Myocyte (in vitro differentiated cells): ENCODE data around the gene COL28A1. TPM values are rescaled to one million over a fixed set of nuclear protein-coding genes. Genes with fewer than 3 reads are reported as not detected.
A peak's percentile ranks its signal among the peaks of the same experiment; 100 is the strongest.
"Not testable (repeated sequence)": the region's sequence is repeated elsewhere in the genome, so short reads cannot be mapped to it uniquely, and the experiment has no call there.

Experiments
- DNase-seq: peaks from one replicate; pipeline ENCODE4 v3.0.0-alpha.2; 2012; ENCODE audit warnings: low read depth
- total RNA-seq: library from RNA; depleted of rRNA; stranded (reverse); fragments of >200 nt; gene quantifications from 2 replicates; pipeline ENCODE4 v1.2.3, GENCODE V29; 2014

Gene COL28A1
- total RNA-seq, 1 donor from 2014 or later = 2.2 TPM

DNA sequence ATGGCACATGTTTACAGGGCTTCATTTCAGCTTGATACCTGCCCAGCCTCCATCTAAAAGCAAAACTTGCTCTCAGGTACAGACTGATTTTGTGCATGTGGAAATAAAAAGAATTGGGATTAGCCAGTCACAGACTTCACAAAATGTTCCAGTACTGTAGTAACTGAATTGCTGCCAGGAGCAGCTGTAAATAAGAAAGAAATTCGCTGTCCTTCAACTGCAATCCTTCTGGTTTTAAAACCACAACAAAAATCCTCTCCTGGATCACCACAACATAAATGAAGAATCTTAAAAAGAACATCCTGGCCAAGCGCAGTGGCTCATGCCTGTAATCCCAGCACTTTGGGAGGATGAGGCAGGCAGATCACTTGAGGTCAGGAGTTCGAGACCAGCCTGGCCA is 27.1 kb upstream of the COL28A1 start:
- peak; percentile 84 for DNase-seq

DNA sequence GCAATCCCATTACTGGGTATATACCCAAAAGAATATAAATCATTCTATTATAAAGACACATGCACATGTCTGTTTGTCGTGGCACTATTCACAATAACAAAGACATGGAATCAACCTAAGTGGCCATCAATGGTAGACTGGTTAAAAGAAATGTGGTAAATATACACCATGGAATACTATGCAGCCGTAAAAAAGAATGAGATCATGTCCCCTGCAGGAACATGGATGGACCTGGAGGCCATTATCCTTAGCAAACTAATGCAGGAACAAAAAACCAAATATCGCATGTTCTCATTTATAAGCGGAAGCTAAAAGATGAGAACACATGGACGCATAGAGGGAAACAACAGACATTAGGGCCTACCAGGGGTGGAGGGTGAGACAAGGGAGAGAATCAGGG is 25.9 kb upstream of the COL28A1 start:
- DNase-seq = not testable (repeated sequence)

DNA sequence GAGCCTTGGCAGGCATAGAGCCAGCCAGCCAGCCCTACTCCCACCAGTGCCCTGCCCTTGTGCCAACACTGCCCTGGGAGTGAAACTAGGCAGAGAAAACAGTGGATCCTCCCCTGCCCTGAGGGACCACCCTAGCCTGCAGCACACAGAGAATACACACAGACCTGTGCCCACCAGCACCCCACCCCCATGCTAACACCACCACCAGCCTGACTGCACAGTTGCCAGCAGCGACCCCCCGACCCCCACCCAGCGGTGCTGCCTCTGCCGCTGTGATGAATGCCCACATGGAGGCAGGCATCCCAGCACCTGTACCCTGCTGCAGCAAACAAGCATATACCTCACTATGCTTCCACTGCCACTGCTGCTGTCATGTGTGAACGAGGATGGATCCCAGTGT is 21.6 kb upstream of the COL28A1 start:
- no peak for DNase-seq

DNA sequence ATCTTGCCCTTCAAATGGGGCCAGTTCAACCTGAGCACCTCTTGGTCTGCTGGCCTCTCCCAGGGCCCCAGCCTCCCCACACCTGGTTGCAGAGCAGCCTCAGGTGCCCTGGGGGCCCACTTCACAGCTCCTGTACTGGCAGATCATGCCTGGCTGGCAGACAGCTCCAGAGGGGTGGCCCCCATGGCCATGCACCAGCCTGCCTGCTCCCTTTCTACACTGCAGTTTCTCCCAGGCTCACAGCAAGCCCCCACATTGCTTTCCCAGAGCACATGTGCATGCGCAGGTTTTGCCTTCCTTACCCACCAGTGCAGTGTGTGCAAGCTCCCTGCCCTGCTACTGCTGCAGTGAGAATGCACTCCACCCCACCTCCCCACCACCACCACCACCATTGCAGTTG is 21.2 kb upstream of the COL28A1 start:
- DNase-seq = no peak

DNA sequence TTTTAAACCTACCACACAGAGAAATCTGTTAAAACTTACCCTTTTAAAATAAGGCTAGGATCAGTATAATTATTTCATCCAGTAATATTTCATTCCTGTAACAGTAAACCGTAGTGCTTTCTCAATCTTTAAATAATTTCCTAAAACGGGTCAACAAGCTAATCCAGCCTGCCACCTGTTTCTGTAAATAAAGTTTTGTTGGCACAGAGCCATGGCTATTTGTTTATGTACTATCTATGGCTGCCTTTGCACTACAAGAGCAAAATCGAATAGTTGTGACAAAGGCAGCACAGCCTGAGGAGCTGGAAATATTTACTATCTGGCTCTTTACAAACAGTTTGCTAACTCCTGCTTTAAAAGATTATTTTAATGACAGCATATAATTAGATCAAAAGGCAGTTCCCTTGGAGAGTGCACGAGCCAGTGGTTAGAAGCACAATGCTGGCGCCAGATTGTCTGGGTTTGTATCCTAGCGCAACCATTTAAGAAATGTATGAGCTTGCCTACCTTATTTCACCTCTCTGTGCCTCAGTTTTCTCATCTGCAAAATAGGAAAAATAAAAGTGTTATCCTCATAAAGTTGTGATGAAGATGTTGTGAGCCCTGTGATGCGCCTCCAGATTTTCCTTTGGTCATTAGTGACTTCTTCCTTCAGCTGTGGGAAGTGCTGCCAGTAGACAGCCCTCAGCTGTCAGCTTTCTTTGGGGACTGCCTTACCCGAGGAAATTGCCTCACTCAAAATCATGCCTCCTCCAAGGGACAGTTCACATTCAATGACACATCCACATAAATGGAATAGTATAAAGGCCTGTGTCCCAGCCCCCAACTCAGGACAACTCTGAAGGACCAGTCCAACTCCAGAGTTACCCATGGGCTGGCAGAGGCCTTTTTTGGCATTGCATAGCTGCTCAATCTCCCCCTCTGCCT is 19.2 kb upstream of the COL28A1 start:
- DNase-seq = peak; percentile 92

DNA sequence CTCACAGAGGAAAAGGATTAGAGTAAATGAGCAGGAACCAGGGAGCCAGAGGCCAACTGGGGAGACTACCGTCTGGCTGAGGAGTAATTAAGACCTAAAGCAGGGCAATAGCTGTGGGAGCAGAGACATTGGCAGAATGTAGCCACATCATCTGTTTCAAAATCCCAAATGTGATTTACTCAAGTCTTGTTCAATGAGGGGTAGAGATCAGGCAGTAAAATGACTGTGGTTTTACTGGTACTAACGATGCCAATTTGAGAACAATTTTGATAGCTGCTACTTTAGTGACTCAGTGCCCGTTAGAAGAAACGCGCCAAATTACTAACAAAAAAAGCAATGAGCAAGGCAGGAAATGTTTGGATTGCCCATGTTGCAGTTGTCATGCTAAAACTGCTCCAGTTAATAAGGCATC is 18.4 kb upstream of the COL28A1 start:
- peak; percentile 89 for DNase-seq

DNA sequence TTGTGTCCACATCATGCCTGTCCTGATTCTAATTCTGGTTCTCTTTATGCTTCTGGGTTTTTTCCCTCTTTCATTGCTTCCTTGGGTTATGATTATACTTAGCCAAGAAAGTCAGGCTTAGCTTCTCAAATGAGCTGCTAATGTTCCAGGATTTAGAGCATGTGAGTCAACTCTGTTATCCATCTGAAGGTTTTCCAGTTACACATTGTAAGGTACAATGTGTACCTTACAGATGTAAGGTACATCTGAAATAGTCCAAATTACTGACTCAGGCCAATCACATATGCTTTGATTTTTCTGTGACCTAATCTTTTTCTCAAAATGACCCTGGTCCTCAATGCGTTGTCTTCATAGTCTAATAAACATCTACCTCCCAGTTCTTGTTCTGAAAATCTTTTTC is 17.7 kb upstream of the COL28A1 start:
- no peak for DNase-seq

DNA sequence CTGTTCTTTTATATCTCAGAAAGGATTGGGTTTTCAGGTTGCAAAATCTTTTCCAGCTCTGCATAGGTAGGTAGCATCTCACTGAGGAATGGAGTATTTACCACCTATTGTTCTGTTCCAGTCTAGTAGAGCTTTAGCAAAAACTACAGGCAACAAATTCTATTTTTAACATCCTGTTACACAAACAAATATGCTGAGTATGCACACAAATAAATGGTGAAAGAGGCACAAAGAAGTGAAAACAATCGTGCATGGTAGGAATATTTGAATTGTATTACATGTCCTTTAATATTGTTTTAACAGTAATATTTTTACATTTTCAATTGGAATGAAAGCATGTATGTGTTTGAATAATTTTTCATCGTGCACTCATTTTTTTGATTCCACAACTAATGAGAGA is 16.5 kb upstream of the COL28A1 start:
- no peak for DNase-seq

DNA sequence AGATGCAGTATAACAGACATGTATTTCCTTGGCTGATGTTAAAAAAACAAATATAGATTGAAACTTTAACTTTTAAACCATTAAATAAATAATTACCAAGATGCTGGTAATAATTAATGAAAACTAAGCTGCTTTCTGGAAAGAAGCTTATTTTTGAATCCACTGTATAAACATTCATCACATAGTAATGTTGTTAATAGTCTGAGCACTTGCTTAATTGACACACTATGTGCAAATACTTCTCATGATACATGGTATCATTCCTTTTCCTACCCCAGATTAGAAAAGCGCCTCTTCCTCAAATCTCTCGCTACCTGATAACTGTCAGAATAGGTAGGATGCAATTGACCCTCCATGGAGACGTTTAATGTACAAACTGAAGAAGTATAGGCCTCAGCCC is 15.0 kb upstream of the COL28A1 start:
- no peak for DNase-seq

DNA sequence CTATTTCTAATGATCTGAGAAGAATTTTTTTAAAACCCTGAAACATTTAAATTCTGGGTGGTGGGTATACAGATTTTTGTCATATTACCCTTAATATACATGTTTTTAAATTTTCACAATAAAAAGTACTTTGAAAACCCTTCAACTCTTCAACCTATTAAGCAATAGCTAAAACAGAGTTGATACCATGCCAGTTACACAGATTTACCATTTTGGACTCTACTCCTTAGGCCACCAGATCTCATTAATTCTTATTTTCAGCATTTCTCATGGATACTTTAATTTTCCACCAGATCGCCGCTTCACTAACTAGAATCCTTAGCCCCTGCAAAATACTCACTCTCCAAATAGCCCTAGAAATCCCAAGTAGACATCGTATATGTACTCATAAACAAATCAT is 12.7 kb upstream of the COL28A1 start:
- DNase-seq = no peak

DNA sequence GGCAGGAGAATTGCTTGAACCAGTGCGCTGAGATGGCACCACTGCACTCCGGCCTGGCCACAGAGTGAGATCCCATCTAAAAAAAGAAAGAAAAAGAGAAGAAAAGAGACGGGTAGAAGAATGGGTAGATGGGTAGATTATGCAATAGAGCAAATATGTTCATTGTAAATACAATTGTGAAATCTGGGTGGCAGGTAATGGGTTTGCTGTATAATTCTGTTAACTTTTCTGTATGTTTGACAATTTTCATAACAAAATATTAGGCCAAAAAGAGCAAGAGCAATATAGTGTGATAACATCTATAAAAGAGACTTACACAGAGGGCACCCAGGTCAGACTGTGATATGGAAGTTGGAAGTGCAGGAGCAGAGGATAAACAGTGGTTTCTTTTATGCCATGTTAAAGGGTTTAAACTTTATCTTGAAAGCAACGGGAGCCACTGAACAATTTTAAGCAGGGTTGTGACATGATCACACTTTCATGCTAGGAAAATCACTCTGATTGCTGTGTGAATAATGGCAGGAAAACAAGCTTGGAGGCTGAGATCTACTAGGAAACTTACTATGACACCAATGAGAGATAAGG is 6.7 kb upstream of the COL28A1 start:
- no peak for DNase-seq

DNA sequence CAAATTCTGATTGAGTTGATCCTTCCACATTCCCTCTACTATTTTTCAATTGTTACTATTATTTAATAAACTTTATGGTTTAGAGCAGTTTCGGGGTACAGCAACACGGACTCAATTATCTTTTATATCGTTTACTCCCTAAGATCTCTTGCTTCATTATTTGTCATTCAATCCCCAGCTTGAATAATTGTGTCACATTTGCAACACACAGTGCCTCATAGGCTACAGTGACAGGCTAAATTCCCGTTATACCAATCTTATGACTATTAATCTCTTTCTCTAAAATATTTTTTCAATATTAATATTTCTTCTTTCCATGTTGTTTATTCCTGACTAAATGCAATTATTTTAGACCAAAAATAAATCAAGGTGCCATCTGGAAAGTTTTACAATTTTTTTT is 4.0 kb upstream of the COL28A1 start:
- no peak for DNase-seq

DNA sequence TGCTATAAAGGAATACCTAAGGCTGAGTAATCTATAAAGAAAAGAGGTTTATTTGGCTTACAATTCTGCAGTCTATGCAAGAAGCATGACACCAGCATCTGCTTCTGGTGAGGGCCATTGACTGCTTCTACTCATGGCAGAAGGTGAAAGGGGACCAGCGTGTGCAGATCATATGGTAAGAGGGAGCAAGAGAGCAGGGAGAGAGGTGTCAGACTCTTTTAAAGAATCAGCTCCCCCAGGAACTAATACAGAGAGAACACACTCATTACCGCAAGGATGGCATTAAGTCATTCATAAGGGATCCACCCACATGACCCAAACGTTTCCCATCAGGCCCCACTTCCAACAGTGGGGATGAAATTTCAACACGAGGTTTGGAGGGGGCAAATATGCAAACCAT is 3.5 kb upstream of the COL28A1 start:
- DNase-seq = no peak

DNA sequence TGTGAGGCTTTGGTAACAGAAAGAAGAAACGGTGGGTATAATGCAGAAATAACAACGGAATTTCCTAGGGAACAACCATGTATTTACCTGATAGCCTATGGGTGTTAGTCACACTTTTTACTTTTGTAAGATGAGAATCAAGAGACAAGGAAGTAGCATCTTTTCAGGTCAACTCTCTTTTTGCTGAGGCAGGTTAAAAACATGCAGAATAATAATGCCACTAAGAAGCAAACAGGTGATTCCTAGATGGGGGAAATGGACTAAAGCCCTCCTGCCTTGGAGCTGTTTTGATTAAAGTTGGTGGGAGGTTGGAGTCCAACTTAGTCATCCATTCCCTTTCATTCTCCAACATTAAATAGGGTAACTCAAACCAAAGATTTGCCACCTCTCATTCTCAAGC is 2.0 kb upstream of the COL28A1 start:
- DNase-seq = no peak

DNA sequence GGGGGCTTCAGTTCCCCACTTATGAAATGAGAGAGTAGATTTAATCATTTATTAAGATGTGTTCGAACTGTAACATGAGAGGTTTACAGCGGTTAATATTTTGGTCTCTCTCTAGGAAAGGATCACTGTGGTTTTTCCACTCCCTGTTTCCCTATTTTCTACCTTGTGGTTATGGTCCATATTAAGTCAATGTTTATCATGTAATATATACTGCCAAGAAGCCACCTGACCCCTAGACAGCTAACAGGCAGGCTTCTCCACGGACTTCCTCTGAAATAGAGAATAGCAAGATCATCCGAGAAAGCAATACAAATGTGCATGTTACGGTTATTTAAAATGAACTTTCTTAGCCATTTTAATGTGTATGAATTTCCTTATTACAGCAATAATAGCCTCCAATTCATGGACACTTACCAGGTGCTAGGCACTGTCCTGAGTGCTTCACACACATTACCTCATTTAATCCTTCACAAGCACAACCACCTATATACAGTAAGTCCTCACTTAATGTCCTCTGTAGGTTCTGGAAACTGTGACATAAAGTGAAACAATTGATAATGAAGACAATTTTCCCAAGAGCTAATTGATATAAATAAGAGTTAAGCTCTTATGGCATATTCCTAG is 835 bp upstream of the COL28A1 start:
- no peak for DNase-seq

DNA sequence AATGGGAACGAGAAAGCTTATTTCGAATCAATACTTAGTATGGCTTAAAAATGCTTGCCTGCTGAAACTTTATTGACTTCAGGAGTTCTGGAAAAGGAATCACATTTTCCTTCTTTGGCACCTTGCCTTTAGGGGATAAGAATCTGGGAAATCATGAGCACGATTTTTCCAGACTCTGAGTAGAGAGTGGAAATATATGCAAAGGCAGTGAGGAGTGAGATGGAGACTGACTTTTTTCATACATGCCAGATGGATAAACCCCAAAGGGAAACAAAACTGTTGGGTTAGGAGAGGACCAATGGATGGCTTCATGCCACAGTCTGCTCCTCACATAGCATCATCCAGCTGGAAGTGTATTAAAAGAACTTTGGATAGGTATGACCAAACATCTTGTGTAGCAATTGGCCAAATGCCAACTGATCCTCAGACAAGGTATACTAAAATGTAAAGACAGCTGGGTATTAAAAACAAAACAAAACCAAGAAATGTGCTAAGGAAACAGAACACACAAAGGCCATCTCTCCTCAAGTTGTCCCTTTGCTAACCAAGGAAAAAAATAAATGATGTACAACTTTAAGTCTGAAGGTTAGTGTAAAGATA is 1.7 kb downstream of the COL28A1 start:
- DNase-seq = no peak

DNA sequence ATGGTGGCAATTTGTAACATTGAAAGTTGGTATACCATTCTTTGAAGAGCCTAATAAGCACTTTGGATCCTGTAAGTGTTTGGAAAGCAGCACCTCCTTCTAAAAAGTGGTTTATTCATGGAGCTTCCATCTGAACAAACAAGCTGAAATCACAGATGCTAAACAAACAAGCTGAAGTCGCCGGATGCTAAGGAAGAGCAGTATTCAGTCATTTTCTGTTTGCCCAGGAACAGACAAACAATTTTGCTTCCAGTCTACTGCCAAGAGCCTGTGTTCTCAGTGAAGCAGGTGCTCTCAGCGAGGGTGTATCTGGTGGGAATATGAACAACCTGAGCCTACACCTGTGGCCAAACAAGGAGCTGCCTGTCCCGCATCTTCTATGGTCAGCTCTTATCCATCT is 6.3 kb downstream of the COL28A1 start:
- no peak for DNase-seq

DNA sequence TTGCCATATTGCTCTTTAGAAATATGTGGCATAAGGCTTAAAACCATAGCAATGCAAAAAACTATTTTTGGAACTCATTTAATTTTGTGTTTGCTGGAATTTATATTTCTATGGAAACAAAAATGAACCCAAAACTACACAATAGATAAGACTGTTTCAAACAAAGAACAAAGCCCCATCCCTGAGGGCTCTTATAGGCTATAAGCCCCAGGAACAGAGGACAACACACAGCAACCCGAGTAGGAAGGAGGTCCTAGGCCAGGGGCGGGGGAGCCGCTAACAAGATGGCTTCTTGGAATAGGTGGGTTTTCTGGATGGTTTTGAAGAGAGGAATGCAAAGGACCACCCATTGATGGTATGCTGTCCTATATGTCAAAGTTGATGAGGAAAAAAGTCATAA is 8.6 kb downstream of the COL28A1 start:
- no peak for DNase-seq

DNA sequence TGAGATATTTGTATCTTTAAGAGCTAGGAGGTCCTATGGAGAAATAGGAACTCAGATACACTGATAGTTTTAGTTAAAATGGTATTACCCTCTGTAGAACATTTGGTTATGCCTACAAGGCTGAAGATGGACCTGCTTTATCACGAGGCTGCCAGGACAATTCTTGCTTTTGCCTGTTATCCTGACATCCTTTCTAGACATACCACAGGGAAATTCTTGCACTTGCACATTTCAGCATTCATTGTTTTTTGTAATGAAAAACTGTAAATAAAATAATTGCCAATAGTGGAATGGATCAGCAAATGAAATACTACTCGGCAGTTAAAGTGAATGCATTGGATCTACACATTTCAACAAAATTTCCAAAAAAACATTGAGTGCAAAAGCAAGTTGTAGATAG is 9.7 kb downstream of the COL28A1 start:
- no peak for DNase-seq

DNA sequence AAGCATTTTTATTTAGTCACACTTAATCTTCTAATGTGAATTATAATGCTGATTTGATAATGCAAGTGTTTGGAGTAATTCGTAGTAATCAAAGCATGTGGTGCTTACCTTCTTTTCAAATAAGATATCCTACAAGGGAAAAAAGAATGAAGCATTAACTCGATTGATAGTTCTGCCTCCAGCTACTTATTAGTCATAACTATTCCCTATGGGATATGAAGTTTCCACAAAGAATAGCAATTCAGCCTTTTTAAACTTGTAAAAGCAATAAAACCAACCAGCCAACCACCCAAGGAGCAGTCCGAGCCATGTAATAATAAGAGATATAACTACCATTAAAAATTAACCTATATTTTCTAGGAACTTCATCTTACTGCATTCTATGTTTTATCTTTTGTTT is 11.6 kb downstream of the COL28A1 start:
- DNase-seq = peak; percentile 30

DNA sequence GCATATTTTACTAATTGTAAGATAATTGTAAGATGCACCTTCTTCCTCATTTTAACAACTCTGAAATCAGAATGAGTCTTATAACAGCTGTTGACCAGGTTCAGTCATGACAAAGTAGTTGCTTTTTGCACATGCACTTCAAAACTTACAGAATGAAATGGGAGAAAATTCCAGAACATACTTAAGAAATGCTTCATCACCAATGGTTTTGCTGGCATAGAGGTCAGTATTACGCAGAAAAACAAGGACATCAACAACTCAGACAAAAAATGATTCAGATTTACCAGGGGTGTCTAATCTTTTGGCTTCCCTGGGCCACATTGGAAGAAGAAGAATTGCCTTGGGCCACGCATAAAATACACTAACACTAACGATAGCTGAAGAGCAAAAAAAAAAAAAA is 13.3 kb downstream of the COL28A1 start:
- peak; percentile 21 for DNase-seq

DNA sequence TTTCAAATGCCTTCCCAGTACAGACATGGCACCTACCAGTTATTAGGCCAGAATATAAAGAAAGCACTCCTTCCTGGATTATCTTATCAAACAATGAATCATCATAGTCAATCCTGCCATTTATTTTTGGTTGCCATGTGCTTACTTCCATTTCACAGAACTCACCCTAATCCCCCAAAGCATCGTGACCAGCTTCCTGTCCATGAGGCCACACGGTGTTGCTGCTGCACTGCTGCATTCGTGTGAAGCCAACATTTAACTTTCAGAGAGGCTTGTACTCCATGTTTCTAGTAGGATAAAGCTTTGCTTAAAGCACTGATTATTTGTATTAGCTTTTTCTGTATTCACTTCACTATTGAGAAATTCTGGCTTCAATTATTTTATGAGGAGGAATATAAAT is 14.4 kb downstream of the COL28A1 start:
- DNase-seq = peak; percentile 38
